IPS-18c (cell line): ENCODE results near the gene RASSF5.

Experiments used
- H3K4me3 ChIP-seq: 2 replicates; pipeline ENCODE4 v1.7.0; 2013; ENCODE audit warnings: low read depth, mild to moderate bottlenecking, low read length, moderate library complexity; ENCODE audit not compliant: insufficient read depth
- H3K9me3 ChIP-seq: one replicate; pipeline ENCODE4 v1.6.1; 2013; ENCODE audit warnings: mild to moderate bottlenecking, low read length, moderate library complexity; ENCODE audit not compliant: control insufficient read depth, insufficient read depth

The RASSF5 gene

DNA sequence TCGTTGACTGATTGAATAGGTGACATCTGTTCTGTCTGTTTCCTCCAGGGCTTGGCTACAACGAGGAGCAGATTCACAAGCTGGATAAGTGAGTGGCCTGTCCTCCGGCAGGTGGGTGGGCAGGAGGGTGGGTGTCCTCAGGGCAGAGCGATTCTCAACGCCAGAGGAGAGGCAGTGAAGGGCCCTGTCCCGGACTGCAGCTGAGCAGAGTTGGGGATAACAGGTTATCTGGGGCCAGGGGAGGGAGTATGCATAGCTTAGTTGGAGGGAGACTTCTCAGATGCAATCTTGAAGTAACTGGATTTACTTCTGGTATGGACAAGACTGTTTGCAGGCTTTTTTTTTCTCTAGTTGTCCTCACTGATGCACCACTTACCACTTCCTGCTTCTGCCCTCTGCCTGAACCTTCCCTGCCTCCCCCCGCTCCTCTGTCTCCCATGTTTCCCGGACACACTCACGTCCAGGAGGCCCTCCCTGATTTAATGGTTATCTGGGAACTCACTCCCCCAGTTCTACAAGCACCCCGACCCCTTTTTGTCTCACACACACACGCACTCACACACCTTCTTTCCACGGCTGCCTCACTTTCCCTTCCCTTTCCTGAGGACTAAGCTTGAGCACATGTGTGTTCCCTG is 16.4 kb upstream of the RASSF5 start:
- Histone ChIP-seq H3K4me3 (no peak overlapping the region), H3K9me3 (peaks cover 2% of the 10 kb centered on the region)

DNA sequence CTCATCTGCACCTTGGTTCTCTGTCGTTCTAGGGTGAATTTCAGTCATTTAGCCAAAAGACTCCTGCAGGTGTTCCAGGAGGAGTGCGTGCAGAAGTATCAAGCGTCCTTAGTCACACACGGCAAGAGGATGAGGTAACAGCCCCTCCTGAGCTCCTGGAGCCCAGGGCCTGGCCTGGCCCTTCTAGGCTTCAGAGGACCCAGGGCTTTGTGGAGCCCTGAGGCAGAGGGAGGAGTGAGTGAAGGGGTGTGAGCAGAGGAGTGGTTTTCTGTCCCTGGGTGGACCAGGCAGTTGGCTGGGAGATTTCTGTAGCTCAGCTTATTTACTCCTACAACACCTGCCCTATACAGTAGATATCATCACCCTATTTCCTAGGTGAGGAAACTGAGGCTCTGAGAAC is 15.7 kb upstream of the RASSF5 start:
- no peak overlapping the region for H3K4me3 ChIP-seq
- peaks cover 2% of the 10 kb centered on the region for H3K9me3 ChIP-seq

DNA sequence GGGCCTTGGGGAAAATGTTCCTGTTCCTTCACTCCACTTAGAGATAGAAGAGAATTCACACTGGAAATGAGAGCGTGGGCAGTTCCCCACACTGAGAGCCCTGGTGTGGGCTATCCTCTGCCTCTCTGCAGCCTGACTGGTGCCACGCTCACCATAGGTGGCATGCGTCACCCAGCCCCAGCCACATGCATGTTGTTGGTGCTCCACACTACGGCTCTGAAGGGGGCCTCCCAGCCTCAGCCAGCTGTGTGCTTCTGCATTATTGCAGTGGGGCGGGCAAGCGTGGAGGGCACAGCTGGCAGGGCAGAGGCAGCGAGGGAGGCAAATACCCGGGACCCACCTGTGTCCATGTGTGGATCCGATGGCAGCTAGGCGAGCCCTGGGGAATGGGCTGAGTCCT is 14.7 kb upstream of the RASSF5 start:
- Histone ChIP-seq H3K9me3 (peaks cover 2% of the 10 kb centered on the region), H3K4me3 (no peak overlapping the region)

DNA sequence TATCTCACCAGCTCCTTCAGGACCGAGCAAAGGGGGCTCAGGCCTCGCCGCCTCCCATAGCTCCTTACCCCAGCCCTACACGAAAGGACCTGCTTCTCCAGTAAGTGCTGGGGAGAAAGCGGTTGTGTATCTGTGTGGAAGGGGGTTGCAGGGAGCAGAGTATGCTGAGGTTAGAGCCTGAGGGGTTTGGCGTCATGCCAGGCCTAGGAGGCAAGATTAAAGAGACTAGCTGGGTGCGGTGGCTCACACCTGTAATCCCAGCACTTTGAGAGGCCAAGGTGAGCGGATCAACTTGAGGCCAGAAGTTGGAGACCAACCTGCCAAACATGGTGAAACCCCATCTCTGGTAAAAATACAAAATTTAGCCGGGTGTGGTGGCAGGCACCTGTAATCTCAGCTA is 14.1 kb upstream of the RASSF5 start:
- H3K9me3 ChIP-seq, result peaks cover 2% of the 10 kb centered on the region
- H3K4me3 ChIP-seq, result no peak overlapping the region

DNA sequence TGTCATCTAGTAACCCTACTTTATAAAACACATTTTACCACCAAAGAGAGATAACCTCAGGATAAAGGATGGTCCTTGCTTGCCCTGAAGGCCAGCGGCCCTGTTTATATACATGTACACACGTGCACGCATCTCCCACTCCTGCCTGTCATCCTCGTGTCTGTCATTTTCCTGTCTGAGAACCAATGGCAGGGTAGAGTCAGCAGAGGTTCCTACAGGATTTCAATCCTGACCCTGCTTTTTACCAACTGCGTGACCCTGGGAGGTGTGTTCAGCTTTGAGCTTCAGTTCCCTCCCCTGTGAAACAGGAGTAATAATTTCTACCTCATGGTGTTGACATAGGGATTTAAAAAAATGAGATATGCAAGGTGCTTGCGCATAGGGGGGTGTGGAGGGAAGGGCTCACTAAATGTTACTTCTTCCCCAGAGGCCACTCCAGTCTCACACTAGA is 12.3 kb upstream of the RASSF5 start:
- Histone ChIP-seq H3K4me3 (no peak overlapping the region), H3K9me3 (peaks cover 2% of the 10 kb centered on the region)

DNA sequence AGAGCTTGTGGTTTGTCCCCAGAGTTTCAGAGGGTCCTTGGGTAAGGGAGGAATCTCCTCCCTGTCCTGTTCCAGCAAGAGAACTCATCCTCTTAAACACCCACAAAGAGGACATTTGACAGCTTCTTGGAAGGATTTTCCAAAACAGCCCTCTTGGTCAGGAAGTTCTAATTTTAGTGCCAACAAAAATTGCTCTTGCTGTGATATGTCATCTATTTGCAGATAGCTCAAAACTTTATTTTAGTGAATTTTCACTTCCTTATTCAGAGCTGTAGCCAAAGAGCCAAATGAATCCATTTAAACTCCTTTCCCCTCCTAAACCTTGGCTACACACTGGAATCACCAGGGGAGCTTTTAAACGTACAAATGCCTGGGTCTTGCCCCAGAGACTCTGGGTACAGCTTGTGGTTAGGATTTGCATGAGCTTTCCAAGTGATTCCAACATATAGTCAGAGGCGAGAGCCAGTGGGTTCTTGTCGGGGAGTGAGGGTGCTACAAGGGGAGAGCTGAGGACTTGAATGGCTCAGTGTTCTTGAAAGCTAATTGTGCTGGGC is 11.8 kb upstream of the RASSF5 start:
- peaks cover 2% of the 10 kb centered on the region for H3K9me3 ChIP-seq
- no peak overlapping the region for H3K4me3 ChIP-seq

DNA sequence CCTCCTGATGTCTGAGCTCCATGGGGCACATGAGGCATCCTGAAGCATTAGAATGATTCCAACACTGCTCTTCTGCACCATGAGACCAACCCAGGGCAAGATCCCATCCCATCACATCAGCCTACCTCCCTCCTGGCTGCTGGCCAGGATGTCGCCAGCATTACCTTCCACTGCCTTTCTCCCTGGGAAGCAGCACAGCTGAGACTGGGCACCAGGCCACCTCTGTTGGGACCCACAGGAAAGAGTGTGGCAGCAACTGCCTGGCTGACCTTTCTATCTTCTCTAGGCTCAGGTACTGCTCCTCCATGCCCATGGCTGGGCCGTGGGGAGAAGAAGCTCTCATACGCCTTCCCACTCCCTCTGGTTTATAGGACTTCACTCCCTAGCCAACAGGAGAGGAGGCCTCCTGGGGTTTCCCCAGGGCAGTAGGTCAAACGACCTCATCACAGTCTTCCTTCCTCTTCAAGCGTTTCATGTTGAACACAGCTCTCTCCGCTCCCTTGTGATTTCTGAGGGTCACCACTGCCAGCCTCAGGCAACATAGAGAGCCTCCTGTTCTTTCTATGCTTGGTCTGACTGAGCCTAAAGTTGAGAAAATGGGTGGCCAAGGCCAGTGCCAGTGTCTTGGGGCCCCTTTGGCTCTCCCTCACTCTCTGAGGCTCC is 11.1 kb upstream of the RASSF5 start:
- Histone ChIP-seq H3K4me3 (no peak overlapping the region), H3K9me3 (peaks cover 2% of the 10 kb centered on the region)

DNA sequence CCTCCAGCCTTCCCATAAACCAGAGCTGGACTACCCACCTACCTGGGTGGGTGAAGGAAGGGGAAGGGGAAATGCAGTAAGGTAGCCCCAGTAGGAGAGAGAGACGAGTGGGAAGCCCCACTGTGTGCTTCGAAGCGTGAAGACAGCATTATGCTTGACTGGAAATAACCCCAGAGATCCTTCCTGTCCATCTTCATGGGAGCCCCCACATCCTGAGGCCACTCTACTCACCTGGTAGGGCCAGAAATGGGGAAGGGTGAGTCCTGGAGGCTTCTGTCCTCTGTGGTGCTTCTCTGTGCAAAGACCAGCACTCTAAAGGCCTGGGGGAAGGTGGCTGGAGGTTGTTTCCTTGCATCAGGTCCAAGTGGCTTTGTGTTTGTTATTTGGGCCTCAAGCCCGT is 10.0 kb upstream of the RASSF5 start:
- peaks cover 2% of the 10 kb centered on the region for H3K9me3 ChIP-seq
- no peak overlapping the region for H3K4me3 ChIP-seq

DNA sequence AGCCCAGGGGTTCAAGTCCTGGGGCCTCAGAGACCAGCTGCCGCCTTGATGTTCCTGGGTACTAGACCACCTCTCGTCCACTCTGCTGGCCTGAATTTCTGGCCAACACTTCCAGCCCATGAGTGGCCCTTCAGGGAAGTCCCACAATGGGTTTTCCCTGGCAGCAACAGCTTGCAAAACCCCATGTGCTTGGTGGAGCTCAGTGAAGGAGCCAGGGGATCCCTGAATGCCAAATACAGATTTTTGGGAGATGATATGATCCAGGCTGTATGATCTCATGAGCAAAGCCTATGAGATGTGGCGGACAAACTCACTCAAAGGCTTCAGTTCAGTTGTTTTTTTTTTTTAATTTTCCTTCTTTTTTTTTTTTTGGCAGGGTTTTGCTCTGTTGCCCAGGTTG is 9.6 kb upstream of the RASSF5 start:
- H3K9me3 ChIP-seq, result peaks cover 2% of the 10 kb centered on the region

DNA sequence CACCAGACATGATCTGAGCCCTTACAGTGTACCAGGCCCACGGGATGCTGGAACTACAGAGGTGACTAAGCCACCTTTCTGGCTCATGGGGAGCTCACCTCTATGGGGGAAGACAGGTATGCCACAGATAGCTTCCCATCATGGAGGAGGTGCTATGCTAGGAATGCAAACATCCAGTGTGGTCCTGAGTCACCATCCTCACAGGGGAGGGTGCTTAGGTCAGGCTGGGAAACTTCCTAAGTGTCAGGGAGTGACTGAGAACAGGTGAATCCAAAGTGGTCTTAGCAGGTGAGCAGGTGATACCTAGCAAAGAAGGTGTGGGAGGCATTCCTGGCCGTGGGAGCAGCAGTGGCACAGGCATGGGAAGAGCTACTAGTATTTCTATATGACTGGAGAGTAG is 8.6 kb upstream of the RASSF5 start:
- peaks cover 2% of the 10 kb centered on the region for H3K9me3 ChIP-seq
- H3K4me3 ChIP-seq, result no peak overlapping the region

More for the DNA sequence above, 9.6 kb upstream of the RASSF5 start:
- no peak overlapping the region for H3K4me3 ChIP-seq

DNA sequence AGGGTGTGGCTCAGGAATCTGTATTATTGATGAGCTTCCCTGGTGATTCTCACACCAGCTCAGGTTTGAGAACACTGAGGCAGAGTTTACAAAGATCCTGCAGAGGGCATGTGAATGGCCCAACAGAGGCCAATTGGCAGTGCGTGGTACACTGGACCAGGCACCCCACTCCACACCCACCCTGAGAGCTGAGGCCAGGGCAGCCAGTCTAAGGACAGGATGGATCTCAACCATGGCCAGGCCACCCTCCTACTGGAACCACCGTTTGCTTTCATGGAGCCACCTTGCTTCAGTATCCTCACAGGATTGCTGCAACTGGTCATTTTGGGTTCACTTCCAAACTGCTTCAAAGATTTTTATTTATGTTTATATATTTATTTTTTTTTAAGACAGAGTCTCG is 7.3 kb upstream of the RASSF5 start:
- no peaks in the 10 kb centered on the region for H3K9me3 ChIP-seq
- H3K4me3 ChIP-seq, result no peak overlapping the region

DNA sequence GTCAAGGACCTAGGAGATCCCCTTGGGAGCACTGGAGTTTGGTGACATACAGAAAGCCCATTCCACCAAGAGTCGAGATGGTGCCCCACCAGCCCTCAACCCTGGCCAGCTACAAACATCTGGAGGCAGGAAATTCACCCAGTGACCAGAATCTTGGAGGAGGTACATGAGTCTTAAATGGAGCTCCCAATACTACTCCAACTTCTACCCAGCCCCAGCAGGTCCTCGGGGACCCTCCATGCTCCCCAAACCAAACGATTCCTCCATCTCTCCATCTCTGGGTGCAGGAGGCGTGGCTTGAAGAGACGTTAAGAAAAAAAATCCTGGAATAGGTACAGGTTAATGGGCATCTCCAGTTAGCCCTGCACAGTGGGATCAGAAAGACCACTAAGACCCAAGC is 5.5 kb upstream of the RASSF5 start:
- Histone ChIP-seq H3K9me3 (no peaks in the 10 kb centered on the region), H3K4me3 (no peak overlapping the region)

DNA sequence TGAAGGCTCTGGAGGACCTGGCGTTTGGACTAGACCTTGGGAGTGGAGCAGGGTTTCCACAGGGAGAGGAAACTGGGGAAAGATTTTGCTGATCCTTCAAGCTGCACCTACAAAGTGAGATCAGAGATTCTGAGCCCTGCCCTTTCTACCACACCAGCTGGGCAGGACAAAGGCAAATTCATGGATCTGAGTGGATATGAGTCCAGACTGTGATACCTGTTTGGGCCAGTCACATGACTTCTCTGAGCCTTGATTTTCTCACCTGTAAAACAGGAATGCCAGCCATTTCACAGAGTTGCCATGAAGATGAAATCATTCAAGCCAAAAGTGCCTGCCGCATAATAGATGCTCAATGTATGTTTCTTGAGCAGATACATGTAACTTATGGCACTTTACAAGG is 4.9 kb upstream of the RASSF5 start:
- Histone ChIP-seq H3K4me3 (no peak overlapping the region), H3K9me3 (no peaks in the 10 kb centered on the region)

DNA sequence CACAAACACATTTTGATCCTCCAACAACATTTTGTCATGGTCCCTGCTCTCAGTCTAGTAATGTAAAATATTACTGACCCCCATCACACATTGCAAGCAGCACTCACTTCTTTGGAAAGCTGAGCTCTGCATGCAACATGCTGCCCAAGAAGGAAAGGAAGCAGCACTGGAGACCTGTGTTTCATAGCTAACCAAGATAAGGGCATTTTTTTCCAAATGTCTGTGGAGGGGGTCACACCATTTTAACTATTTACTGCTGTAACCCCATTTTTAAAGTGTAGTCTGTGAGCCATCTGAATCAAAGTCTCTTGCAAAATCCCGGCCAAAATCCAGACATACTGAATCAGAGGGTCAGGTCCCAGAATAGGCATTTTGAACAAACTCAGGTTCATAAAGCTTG is 4.5 kb upstream of the RASSF5 start:
- Histone ChIP-seq H3K9me3 (no peaks in the 10 kb centered on the region), H3K4me3 (no peak overlapping the region)

DNA sequence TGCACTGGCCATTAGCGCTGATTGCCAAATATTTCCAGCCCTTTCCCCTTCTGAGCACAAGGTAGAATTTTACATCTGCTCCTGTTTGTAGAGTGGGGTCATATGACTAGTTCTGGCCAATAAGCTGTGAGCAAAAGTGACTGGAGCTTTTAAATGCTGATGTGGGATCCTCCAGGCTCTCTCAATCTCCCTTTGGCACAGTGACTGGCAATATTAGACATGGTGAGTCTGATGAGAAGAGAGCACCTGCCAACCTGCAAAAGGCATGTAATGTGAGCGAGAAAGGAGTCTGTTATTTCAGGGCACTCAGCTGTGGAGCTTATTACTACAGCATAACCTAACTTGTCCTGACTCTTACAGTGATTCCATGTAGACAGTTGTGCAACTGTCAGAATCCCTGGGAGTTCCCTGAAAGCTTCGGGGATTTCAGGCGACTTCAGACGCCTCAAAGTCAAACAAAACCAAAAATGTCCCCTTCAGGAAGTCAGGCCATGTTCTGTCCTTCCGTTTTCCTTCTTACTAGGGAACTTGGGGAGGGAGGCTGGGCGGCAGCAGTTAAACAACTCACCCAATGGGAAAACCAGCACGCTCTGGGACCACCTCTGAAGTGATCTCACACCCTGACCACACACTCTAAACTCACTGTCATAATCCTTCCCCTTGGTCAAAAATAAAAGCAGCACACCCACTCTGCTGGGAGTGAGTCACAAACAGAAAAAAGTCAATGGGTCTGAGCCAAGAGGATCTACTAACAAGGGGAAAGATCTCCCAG is 3.6 kb upstream of the RASSF5 start:
- H3K9me3 ChIP-seq, result no peaks in the 10 kb centered on the region
- no peak overlapping the region for H3K4me3 ChIP-seq

DNA sequence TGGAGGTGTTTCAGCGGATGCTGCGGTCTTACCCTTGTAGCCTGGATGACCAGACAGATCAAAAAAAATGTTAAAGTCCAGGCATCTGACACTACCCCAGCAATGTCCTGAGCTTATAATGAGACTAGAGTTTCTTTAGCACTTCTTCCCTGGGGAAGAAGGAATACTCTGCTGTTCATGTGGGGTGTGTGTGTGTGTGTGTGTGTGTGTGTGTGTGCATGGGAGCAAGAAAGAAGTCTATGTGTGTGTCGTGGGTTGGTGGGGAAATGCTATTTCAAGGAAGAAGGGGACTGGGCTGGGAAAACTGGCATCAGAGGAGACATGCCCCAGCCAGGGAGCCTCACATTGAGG is 3.0 kb upstream of the RASSF5 start:
- no peaks in the 10 kb centered on the region for H3K9me3 ChIP-seq
- no peak overlapping the region for H3K4me3 ChIP-seq

DNA sequence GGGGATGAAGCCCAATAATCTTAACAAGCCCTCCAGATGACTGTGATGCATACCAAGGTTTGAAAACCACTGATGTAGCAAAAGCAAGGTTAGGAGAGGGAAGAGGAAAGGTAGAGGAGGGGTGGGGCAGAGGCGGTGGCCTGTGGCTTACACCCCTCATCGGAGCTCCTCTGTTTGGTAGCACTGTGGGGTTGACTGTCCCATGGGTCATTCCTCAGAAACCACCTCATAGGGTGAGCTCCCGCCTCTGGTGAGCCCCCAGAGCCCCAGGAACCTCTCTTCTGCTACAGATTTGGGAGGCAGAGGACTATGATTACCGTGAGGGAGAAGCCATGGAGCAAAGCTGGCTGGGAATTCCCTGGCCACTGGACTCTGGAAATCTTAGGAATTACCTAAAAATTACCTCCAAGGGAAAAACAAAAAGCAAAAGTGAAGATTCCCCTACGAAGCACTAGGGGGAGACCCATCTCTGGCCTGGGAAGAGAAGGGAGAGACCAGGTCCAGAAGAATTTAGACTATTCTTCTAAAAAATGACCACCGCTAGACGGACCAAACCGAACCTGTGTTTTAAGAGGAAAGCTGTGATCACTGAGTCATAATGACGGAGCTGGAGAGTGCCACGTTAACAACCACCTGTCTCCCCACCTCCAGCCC is 1.5 kb upstream of the RASSF5 start:
- no peaks in the 10 kb centered on the region for H3K9me3 ChIP-seq
- H3K4me3 ChIP-seq, result no peak overlapping the region
